K562 (cell line): ENCODE measurements around the gene HOXD4. TPM values are rescaled to one million over a fixed set of nuclear protein-coding genes. Genes with fewer than 3 reads are reported as not detected.
A peak's percentile ranks its signal among the peaks of the same experiment; 100 is the strongest.

Experiments used
- ATF1 ChIP-seq, 2 experiments: fragments of 450-650 bp in 1 of 2; IDR thresholded peaks; 2 replicates each; pipeline ENCODE4 v1.6.1; 2016; ENCODE audit warnings: missing compliant biosample characterization in 1 of 2, missing genetic modification characterization in 1 of 2
- CREB5 ChIP-seq: fragments of 250-450 bp; sonication (Bioruptor Pico); IDR thresholded peaks from 2 replicates; pipeline ENCODE4 v1.5.0; 2020; ENCODE audit warnings: mild to moderate bottlenecking
- HDGF ChIP-seq: fragments of 450-650 bp; IDR thresholded peaks from 2 replicates; pipeline ENCODE4 v1.6.1; 2016
- ILK ChIP-seq: fragments of 450-650 bp; IDR thresholded peaks from 2 replicates; pipeline ENCODE4 v1.6.1; 2016; ENCODE audit warnings: missing genetic modification characterization, low read depth, mild to moderate bottlenecking, missing compliant biosample characterization, moderate library complexity, borderline replicate concordance
- MIER1 ChIP-seq: fragments of 450-650 bp; IDR thresholded peaks from 2 replicates; pipeline ENCODE4 v1.6.1; 2016; ENCODE audit warnings: antibody characterized with exemption, mild to moderate bottlenecking, low read depth
- MYBL2 ChIP-seq, 2 experiments: fragments of 450-650 bp in 1 of 2; sonication (generic) in 1 of 2; formaldehyde crosslinking in 1 of 2; IDR thresholded peaks; 2 replicates each; pipeline versions ENCODE4 v1.6.1 to v1.8.1; 2017 to 2022; ENCODE audit warnings: borderline replicate concordance in 1 of 2, inconsistent platforms in 1 of 2, low read depth in 1 of 2, mild to moderate bottlenecking in 1 of 2, missing genetic modification reagents in 1 of 2, moderate library complexity in 1 of 2
- NR2C1 ChIP-seq, 2 experiments: fragments of 450-650 bp; IDR thresholded peaks; 2 replicates each; pipeline ENCODE4 v1.6.1; 2017; ENCODE audit warnings: mild to moderate bottlenecking in 2 of 2, antibody characterized with exemption in 1 of 2, inconsistent platforms in 1 of 2, missing compliant biosample characterization in 1 of 2, missing genetic modification characterization in 1 of 2
- RCOR1 ChIP-seq, 2 experiments: IDR thresholded peaks; 2 replicates each; pipeline ENCODE4 v1.6.1; 2012; ENCODE audit warnings: low read depth in 2 of 2, low read length in 2 of 2, borderline replicate concordance in 1 of 2, improper control_type of control experiment in 1 of 2
- SNRNP70 ChIP-seq: fragments of 200-400 bp; formaldehyde crosslinking; optimal IDR thresholded peaks from 2 replicates; pipeline ENCODE3; 2017; ENCODE audit warnings: low read depth, low read length
- SPI1 ChIP-seq: IDR thresholded peaks from 2 replicates; pipeline ENCODE4 v1.6.1; 2011; ENCODE audit warnings: low read depth, low read length, control low read depth, borderline replicate concordance
- SRSF1 ChIP-seq: fragments of 200-400 bp; formaldehyde crosslinking; IDR thresholded peaks from 2 replicates; pipeline ENCODE4 v1.6.1; 2017; ENCODE audit warnings: mild to moderate bottlenecking, low read depth, low read length, moderate library complexity
- STAG1 ChIP-seq: sonication (generic); formaldehyde crosslinking; IDR thresholded peaks from 2 replicates; pipeline ENCODE4 v1.5.0; 2020; ENCODE audit warnings: missing genetic modification reagents, borderline replicate concordance
- ZNF239 ChIP-seq: fragments of 250-450 bp; sonication (Bioruptor Pico); IDR thresholded peaks from 2 replicates; pipeline ENCODE4 v1.4.0; 2020; ENCODE audit warnings: mild to moderate bottlenecking
- ZNF324 ChIP-seq: fragments of 250-450 bp; sonication (Bioruptor Pico); IDR thresholded peaks from 2 replicates; pipeline ENCODE4 v1.4.0; 2020; ENCODE audit warnings: mild to moderate bottlenecking
- ZNF76 ChIP-seq: fragments of 250-450 bp; sonication (Bioruptor Pico); IDR thresholded peaks from 2 replicates; pipeline ENCODE4 v1.4.0; 2020; ENCODE audit warnings: mild to moderate bottlenecking, moderate library complexity, borderline replicate concordance
- ZNF766 ChIP-seq: fragments of 200-800 bp; sonication (Bioruptor generic); conservative IDR thresholded peaks from 2 replicates; pipeline ENCODE4 v1.6.1; 2016; ENCODE audit warnings: missing genetic modification characterization, missing compliant biosample characterization
- ZNF785 ChIP-seq: fragments of 250-450 bp; sonication (Bioruptor Pico); IDR thresholded peaks from 2 replicates; pipeline ENCODE4 v1.4.0; 2020; ENCODE audit warnings: mild to moderate bottlenecking
- ZNF79 ChIP-seq: fragments of 250-450 bp; sonication (Bioruptor Pico); IDR thresholded peaks from 2 replicates; pipeline ENCODE4 v1.4.0; 2020; ENCODE audit warnings: low read depth, mild to moderate bottlenecking, moderate library complexity
- polyA plus RNA-seq, 8 experiments: library from polyadenylated mRNA; depleted of rRNA in 4 of 8; stranded (reverse) in 5 of 8; unstranded in 3 of 8; fragments of >200 nt; fragmentation: Nextera tagmentation in 2 of 8; fragmentation: Illumina TruSeq in 1 of 8; extraction: Ambion mirVana in 2 of 8; extraction: Trizol in 1 of 8; gene quantifications; 2 replicates each; pipeline versions ENCODE4 v1.2.1 to v1.2.3, GENCODE V29; 2011 to 2014; ENCODE audit warnings: inconsistent platforms in 1 of 8, missing spikeins in 1 of 8
- total RNA-seq, 7 experiments: library from RNA; depleted of rRNA in 6 of 7; stranded (reverse); fragments of >200 nt in 6 of 7; fragmentation: Illumina TruSeq in 2 of 7; extraction: Trizol in 2 of 7; gene quantifications; 2 replicates each; pipeline versions ENCODE4 v1.2.1 to v1.2.3, GENCODE V29; 2011 to 2021; ENCODE audit warnings: low replicate concordance in 1 of 7
- TF ChIP-seq, protein P1 (sequence below): sonication (generic); formaldehyde crosslinking; IDR thresholded peaks from 2 replicates; pipeline ENCODE4 v1.8.1; 2023; ENCODE audit warnings: mild to moderate bottlenecking, missing genetic modification reagents
- TF ChIP-seq, protein P2 (sequence below): fragments of 450-650 bp; IDR thresholded peaks from 2 replicates; pipeline ENCODE4 v1.6.1; 2014; ENCODE audit warnings: low read depth, mild to moderate bottlenecking, moderate library complexity, borderline replicate concordance
- TF ChIP-seq, protein P3 (sequence below): sonication (generic); formaldehyde crosslinking; IDR thresholded peaks from 2 replicates; pipeline ENCODE4 v1.9.0; 2022; ENCODE audit warnings: mild to moderate bottlenecking, missing genetic modification reagents

HOXD4 gene
- total and polyA plus RNA-seq, 9 of the 15 experiments (the other 6 are each of a cell fraction or from before 2014, with no cell fraction given) = not detected

DNA sequence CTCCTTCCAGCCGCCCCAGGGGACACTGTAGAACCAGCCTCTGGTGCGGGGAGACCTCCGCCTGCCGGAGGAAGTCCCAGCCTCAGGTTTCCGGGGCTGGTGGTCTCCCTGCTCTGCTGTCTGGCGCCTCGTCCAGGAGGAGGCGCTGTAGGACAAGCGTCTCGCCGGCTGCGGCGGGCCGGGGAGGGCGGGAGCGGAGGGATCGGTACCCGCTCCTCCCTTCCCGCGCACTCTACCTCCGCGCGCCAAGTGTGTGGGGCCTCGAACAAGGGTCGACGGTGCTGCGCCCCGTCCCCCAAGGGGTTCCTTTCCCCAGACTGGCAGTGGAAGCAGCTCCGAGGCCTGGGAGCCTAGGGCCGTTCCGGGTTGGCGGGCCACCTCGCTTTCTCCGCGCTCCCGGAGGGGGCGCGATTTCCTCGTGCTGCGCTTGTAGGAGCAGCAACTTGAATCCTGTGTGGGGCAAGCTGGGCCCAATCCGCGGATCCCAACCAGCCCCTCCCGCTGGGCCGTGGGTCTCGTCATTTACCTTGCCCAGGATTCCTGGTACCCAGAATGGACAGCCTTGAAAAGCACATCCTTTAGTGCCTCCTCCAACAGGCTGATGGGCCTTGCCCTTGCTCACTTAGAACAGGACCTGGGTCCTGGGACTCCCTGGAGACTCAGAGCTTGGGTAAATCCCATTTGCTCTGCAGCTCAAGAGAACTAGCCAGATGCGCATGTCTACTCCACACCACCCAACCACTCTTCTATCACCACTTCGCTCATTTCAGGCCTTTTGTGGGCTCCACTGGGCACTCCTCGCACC lies 10.6 kb upstream of the HOXD4 start (continued):
- TF ChIP-seq, protein P1, sequence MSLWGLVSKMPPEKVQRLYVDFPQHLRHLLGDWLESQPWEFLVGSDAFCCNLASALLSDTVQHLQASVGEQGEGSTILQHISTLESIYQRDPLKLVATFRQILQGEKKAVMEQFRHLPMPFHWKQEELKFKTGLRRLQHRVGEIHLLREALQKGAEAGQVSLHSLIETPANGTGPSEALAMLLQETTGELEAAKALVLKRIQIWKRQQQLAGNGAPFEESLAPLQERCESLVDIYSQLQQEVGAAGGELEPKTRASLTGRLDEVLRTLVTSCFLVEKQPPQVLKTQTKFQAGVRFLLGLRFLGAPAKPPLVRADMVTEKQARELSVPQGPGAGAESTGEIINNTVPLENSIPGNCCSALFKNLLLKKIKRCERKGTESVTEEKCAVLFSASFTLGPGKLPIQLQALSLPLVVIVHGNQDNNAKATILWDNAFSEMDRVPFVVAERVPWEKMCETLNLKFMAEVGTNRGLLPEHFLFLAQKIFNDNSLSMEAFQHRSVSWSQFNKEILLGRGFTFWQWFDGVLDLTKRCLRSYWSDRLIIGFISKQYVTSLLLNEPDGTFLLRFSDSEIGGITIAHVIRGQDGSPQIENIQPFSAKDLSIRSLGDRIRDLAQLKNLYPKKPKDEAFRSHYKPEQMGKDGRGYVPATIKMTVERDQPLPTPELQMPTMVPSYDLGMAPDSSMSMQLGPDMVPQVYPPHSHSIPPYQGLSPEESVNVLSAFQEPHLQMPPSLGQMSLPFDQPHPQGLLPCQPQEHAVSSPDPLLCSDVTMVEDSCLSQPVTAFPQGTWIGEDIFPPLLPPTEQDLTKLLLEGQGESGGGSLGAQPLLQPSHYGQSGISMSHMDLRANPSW (CRISPR knock-in tag) = no peak
- TF ChIP-seq CREB5 (CRISPR knock-in tag) = no peak
- TF ChIP-seq STAG1 = peak; percentile 88
- TF ChIP-seq, protein P2, sequence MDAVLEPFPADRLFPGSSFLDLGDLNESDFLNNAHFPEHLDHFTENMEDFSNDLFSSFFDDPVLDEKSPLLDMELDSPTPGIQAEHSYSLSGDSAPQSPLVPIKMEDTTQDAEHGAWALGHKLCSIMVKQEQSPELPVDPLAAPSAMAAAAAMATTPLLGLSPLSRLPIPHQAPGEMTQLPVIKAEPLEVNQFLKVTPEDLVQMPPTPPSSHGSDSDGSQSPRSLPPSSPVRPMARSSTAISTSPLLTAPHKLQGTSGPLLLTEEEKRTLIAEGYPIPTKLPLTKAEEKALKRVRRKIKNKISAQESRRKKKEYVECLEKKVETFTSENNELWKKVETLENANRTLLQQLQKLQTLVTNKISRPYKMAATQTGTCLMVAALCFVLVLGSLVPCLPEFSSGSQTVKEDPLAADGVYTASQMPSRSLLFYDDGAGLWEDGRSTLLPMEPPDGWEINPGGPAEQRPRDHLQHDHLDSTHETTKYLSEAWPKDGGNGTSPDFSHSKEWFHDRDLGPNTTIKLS = peak; percentile 60; the same call in 1 of the 2 replicates
- no peak for TF ChIP-seq ATF1 (CRISPR knock-in tag; IDR thresholded peaks at IDR 0.05)
- peak; percentile 52 for TF ChIP-seq ATF1 (tag; IDR thresholded peaks at IDR 0.05)
- no peak for TF ChIP-seq ZNF766 (CRISPR knock-in tag)
- no peak for TF ChIP-seq MIER1
- 0 out of 2 replicates have a peak, but pooled peaks have one; percentile 23 for TF ChIP-seq SPI1
- TF ChIP-seq ILK (tag) = no peak
- TF ChIP-seq NR2C1 (IDR thresholded peaks at IDR 0.05) = no peak
- no peak for TF ChIP-seq NR2C1 (tag; IDR thresholded peaks at IDR 0.05)
- TF ChIP-seq ZNF785 (CRISPR knock-in tag) = no peak
- no peak for TF ChIP-seq ZNF324
- no peak for TF ChIP-seq ZNF239 (CRISPR knock-in tag)
- no peak for TF ChIP-seq ZNF76 (CRISPR knock-in tag)
- no peak for TF ChIP-seq SNRNP70
- TF ChIP-seq, protein P3, sequence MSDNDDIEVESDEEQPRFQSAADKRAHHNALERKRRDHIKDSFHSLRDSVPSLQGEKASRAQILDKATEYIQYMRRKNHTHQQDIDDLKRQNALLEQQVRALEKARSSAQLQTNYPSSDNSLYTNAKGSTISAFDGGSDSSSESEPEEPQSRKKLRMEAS (CRISPR knock-in tag) = peak; percentile 41; the same call in 1 of the 2 replicates
- no peak for TF ChIP-seq HDGF
- TF ChIP-seq MYBL2 (IDR thresholded peaks at IDR 0.05; ENCODE audit: low read depth) = no peak
- TF ChIP-seq MYBL2 (CRISPR knock-in tag; IDR thresholded peaks at IDR 0.05; ENCODE audit: borderline replicate concordance) = no peak
- no peak for TF ChIP-seq RCOR1 (IDR thresholded peaks at IDR 0.05; ENCODE audit: borderline replicate concordance in 1 of 2, low read depth in 2 of 2, low read length in 2 of 2)
- no peak for TF ChIP-seq ZNF79 (CRISPR knock-in tag)
- TF ChIP-seq SRSF1 = no peak
